ELF-1 (cell line): ENCODE measurements around the gene SH3PXD2A.
"Not testable (repeated sequence)": the region's sequence is repeated elsewhere in the genome, so short reads cannot be mapped to it uniquely, and the experiment has no call there.

ENCODE experiments used
- DNase-seq: peaks from one replicate; pipeline ENCODE4 v3.0.0-alpha.2; 2016; ENCODE audit warnings: low read depth, low spot score

SH3PXD2A gene

DNA sequence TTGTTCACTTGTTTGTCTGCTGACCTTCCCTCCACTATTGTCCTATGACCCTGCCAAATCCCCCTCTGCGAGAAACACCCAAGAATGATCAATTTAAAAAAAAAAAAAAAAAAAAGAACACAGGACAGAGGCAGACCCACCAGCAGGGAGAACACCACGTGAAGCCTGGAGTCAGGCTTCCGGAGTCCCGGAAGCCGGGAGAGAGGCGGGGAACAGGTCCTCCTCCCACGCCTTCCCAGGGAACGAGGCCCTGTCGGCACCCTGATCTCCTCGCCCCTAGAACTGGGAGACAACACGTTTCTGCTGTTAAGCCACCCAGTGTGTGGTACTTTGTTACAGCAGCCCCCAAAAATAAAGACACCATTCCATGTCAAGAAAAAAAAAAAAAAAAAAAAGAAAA is 247.3 kb downstream of the SH3PXD2A start:
- DNase-seq = not testable (repeated sequence)

DNA sequence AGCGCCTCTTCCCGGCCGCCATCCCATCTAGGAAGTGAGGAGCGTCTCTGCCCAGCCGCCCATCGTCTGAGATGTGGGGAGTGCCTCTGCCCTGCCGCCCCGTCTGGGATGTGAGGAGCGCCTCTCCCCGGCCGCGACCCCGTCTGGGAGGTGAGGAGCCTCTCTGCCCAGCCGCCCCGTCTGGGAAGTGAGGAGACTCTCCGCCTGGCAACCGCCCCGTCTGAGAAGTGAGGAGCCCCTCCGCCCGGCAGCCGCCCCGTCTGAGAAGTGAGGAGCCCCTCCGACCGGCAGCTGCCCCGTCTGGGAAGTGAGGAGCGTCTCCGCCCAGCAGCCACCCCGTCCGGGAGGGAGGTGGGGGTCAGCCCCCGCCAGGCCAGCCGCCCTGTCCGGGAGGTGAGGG is 248.3 kb downstream of the SH3PXD2A start:
- DNase-seq = not testable (repeated sequence)

- DNase-seq = not testable (repeated sequence)
Measured at GRCh38 chr10:103606097-103606438, 249.3 kb downstream of the SH3PXD2A start.

DNA sequence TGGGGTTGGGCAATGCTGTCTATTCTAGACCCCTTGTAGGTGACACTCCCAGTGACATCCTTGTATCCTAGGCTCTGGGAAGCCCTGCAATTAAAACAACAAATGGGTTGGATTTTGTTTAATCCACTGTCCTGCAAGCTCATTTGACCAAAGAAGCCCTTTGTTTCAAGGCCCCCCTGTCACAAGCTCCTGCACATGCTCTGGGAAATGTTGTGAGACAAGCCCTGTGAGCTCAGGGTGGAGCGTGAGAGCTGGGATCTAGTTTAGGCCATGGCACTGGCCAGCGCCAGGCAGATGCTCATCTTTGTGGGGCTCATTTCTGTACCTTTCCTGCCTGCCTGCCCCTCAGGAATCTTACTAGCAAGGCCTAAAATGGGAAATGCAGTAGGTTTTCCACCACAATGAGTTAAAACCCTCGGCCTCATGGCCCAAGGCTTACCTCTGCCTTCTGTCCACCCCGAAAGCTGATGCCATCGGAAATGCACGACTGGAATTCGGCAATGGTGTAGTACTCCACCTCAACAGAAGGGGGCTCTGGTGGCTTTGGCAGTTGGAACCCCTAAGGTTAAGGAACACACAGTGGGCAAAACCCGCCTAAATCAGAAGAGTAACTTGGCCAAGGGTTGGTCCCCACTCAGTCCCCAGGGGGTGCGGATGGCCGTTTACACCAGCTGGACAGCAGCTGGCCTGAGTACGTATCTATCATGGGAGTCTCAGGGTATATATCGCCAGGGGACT is 249.8 kb downstream of the SH3PXD2A start:
- peak; percentile 67 for DNase-seq

GRCh38 chr10:103603382-103603781 is 252.0 kb downstream of the SH3PXD2A start:
- no peak for DNase-seq

DNA sequence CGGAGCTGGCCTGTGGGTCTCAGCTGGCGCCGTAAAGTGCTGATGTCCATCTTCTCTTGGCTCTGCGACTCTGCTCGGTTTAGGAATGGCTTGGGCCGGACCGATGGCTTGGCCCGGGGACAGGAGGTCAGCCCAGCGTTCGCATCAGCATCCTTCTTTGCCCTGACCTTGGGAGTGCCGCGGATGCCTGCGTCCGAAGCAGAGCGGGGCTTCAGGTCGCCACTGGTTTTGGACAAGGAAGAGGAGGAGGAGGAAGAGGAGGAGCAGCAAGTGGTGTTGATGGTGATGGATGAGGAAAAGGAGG is 252.6 kb downstream of the SH3PXD2A start:
- DNase-seq = no peak

GRCh38 chr10:103602028-103602851 is 253.1 kb downstream of the SH3PXD2A start:
- DNase-seq = no peak

- DNase-seq = no peak
Measured at GRCh38 chr10:103600956-103601569, 254.3 kb downstream of the SH3PXD2A start.

GRCh38 chr10:103600325-103600724 is 255.1 kb downstream of the SH3PXD2A start:
- no peak for DNase-seq

GRCh38 chr10:103599907-103600306 is 255.5 kb downstream of the SH3PXD2A start:
- no peak for DNase-seq

DNA sequence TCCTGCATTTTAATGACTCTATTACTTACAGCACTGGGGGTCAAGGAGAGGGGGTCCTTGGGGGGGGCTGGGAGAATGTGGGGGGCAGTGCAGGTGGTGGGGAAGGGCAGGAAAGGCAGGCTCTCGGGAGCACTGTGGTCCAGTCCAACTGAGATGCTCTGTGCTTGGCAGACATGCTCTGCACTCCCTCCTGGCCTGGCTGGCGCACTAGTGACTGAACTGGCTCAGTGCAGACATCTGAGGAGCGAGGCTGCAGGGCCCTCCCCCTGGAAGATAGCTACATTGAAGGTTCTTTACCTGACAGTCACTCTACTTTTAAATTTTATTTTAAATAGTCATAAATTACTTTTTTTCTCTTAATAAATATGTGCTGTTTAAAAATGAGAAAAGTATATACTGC is 256.2 kb downstream of the SH3PXD2A start:
- DNase-seq = no peak

GRCh38 chr10:103598654-103599115 is 256.7 kb downstream of the SH3PXD2A start:
- DNase-seq = peak; percentile 76

DNA sequence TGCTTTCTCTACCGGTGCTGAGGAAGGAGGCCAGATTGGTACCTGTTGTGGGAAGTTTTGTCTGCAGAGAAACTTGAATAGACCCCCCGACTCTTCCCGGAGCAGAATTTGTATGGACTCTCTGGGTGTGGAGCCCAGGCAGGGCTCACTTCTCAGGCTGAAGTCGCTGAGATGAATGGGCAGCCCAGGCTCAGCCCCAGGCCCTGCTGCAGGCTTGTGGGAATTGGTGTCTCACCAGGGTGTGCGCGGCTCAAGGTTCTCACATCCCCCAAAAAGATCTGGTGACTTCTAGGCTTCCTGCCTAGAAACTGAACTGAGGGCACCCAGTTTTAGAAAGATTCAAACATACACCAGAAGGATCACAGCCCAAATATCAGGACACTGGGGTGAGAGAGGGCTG is 258.4 kb downstream of the SH3PXD2A start:
- DNase-seq = no peak

DNA sequence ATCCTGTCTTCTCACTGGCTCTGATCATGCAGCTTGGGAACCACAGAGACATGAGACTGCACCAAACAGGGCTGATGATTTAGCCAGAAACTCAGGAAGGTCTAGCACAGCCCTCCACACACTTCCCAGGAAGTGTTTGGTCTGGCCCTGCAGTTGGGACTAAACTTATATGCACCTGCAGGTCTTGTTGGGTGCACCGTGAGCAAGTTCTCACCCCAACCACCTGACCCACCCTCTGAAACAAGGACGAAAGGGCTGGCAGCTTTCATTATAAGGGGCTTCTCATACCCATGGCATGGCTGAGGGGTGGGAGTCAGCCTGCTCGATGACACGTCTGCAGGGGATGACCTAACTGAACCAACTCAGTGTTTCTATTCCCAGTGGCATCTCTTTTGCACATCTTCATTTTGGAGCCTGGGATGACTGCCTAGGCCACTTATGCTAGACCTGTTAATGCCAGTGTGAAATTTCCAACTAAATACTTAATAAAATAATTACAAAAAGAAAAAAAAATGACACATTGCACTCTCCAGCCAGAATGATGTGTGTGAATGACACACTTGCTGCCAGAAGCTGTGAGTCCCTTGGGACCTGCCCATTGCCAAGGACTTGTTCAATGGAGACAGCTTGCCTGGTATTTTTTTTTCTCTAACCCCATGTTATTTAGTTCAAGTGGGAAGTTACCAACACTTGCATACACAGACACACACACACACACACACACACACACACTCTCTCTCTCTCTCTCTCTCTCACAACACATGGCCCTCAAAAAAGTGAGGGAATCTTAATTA is 259.2 kb downstream of the SH3PXD2A start:
- no peak for DNase-seq

- no peak for DNase-seq
Measured at GRCh38 chr10:103593022-103593570, 262.3 kb downstream of the SH3PXD2A start.

DNA sequence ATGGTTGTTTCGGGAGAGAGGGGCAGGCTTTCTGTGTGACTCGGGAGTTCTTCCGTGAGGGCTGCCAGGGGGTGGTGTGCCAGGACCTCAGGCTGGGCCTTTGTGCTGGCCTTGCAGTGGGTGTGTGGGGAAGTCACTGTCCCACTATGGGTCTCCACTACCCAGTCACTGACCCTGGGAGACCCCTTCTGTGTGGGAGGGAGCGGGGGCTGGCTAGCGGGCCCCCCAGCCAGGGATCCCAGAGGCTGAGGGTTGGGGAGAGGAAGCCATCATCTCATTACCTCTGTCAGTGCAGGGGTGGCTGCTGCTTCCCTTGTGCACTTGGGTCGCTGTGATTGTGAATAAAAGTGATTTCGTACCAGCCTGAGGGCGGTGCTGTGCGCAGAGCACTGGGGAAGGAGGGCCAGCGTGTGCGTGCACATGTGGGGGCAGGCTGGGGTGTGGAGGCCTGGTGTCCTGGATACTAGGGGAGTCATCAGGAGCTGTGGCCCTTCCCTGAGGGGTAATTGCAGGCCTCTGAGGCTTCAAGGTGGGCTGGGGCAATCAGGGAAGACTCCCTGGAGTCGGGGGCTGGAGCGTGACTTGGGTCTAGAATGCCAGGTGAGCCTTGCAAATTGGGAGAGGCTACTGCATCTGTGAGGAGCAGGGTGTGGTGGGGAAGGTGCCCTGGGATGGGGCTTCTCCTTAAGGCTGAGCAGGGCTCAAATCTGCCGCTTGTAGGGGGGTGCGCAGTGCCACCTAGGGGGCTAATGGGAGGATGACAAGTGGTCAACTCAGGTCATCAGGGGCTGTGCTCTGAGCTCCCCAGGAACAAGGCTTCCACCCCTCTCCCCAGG is 263.0 kb downstream of the SH3PXD2A start:
- DNase-seq = peak; percentile 76

DNA sequence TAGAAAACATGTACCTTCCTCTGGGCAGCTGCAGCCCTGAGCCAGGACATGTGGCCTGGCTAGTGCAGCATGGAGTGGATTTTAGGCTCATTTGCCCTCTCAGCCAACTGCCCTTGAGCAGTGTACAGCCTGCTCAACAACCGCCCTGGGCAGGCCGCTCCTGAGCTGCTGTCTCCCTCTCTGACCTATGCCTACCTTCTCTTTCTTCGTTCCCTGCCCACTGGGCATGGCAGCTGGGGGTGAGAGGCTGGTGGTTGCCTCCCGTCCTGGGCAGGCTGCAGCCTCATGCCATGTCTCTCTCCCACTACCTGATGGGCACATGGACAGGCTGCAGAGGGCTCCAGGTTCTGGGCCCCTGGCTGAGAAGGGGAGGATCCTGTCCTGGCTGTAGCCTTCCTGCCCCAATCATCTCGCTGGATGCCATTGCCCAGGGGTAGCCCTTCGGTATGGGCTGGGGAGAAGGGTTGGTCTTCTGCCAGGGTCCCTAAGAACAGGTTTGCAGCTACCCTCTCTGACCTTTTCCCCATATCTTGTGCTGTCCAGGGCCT is 264.6 kb downstream of the SH3PXD2A start:
- no peak for DNase-seq

DNA sequence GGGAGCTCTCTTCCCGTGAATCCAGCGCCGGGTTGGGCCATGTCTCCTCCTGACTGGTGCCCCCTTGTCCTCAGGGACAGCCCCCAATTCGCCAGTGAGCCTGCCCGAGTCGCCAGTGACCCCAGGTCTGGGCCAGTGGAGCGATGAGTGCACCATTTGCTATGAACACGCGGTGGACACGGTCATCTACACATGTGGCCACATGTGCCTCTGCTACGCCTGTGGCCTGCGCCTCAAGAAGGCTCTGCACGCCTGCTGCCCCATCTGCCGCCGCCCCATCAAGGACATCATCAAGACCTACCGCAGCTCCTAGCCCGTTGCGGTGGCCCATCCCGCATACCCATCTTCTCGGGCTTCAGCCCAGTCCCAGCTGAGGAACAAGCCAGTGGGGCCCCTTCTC is 265.3 kb downstream of the SH3PXD2A start:
- no peak for DNase-seq

DNA sequence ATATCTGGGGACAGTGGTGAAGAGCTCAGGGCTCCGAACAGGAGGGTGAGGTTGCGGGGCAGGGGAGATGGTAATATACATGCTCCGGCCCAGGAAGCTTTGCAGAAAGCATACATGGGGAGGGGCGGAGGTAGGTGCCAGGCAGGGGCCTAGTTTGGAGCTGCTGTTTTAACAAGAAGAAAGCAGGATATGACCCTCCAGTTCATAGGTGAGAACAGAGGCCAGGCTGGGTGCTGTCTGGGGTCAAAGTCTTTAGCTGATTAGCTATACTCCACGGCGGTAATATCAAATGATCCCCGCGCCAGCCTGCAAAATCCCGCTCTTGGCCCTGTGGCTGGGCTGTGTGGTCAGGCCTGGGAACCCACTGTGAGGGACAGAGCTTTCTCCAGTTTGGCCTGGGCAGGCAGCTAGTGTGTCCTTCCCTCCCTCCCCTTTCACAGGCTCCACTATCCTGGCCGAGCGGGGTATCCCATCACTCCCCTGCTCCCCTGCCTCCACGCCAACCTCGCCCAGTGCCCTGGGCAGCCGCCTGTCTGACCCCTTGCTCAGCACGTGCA is 266.2 kb downstream of the SH3PXD2A start:
- DNase-seq = no peak

DNA sequence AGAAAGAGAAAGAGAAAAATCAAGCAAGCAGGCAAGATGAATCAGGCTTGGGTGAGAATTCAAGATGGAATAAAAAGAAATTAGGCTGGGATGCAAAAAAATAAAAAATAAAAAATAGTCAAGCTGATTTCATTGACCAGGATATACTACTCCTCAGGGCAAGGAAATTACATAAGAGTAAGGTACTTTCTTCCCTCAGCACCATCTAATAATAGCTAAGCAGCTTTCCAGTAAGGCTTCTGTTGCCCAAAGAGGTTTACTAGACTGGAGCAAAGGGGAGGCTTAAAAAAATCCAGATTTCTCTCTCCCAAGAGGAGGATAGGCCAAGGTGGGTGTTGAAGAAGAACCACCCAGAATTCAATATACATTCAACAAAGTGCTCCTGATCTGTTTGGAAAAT is 268.3 kb downstream of the SH3PXD2A start:
- DNase-seq = no peak
